GM23338 (cell line): ENCODE results near the gene ABHD15. TPM values are rescaled to one million over a fixed set of nuclear protein-coding genes. Genes with fewer than 3 reads are reported as not detected.

Experiments
- ATAC-seq: fragments of 200-7000 bp; cut with Tn5 transposase; 3 replicates; pipeline ENCODE4 v1.9.1; 2020
- DNase-seq: peaks from one replicate; pipeline ENCODE4 v3.0.0-alpha.2; 2015; ENCODE audit warnings: low spot score
- H2AFZ ChIP-seq: fragments of 200-600 bp; sonication (generic); 2 replicates; pipeline ENCODE4 v1.8.0; 2016; ENCODE audit warnings: antibody characterized with exemption, mild to moderate bottlenecking, moderate library complexity
- H3F3A ChIP-seq: fragments of 200-600 bp; sonication (generic); replicated peaks from 2 replicates; pipeline ENCODE4 v1.8.0; 2017; ENCODE audit warnings: antibody characterized with exemption, mixed run types, low read depth
- H3K27ac ChIP-seq: fragments of 200-600 bp; sonication (generic); 2 replicates; pipeline ENCODE4 v1.6.1; 2016; ENCODE audit warnings: low read depth
- H3K27me3 ChIP-seq: fragments of 200-600 bp; sonication (generic); 2 replicates; pipeline ENCODE4 v1.8.0; 2016; ENCODE audit warnings: mild to moderate bottlenecking, mixed run types, moderate library complexity; ENCODE audit not compliant: insufficient read depth
- H3K36me3 ChIP-seq: fragments of 200-600 bp; sonication (generic); 2 replicates; pipeline ENCODE4 v1.8.0; 2016; ENCODE audit warnings: mild to moderate bottlenecking; ENCODE audit not compliant: insufficient read depth
- H3K4me1 ChIP-seq: fragments of 200-600 bp; sonication (generic); 2 replicates; pipeline ENCODE4 v1.8.0; 2016; ENCODE audit warnings: mild to moderate bottlenecking, moderate library complexity; ENCODE audit not compliant: insufficient read depth
- H3K4me2 ChIP-seq: fragments of 200-600 bp; sonication (generic); 2 replicates; pipeline ENCODE4 v1.7.1; 2017; ENCODE audit warnings: mixed run types
- H3K4me3 ChIP-seq: fragments of 200-600 bp; sonication (generic); 2 replicates; pipeline ENCODE4 v1.6.1; 2016; ENCODE audit warnings: mixed run types
- H3K79me2 ChIP-seq: fragments of 200-600 bp; sonication (generic); replicated peaks from 2 replicates; pipeline ENCODE4 v1.8.0; 2017; ENCODE audit warnings: mild to moderate bottlenecking; ENCODE audit not compliant: insufficient read depth
- H3K9me2 ChIP-seq: fragments of 200-600 bp; sonication (generic); 2 replicates; pipeline ENCODE4 v1.8.0; 2017; ENCODE audit not compliant: insufficient read depth
- H4K20me1 ChIP-seq: fragments of 200-600 bp; sonication (generic); replicated peaks from 2 replicates; pipeline ENCODE4 v1.8.0; 2017; ENCODE audit warnings: mild to moderate bottlenecking; ENCODE audit not compliant: insufficient read depth
- H3K27ac Mint-ChIP-seq: 2 replicates; pipeline ENCODE4 v1.8.0; 2020; ENCODE audit warnings: inconsistent platforms, mild to moderate bottlenecking, moderate library complexity, mixed read lengths
- H3K27me3 Mint-ChIP-seq: 3 replicates; pipeline ENCODE4 v1.8.0; 2022; ENCODE audit warnings: low read depth, mild to moderate bottlenecking, moderate library complexity, mixed read lengths, inconsistent platforms; ENCODE audit not compliant: insufficient read depth, poor library complexity
- H3K36me3 Mint-ChIP-seq: 3 replicates; pipeline ENCODE4 v1.8.0; 2021; ENCODE audit warnings: low read depth, mild to moderate bottlenecking, inconsistent platforms, moderate library complexity, mixed read lengths
- H3K4me1 Mint-ChIP-seq: 3 replicates; pipeline ENCODE4 v1.8.0; 2020; ENCODE audit warnings: mild to moderate bottlenecking, inconsistent platforms, mixed read lengths
- H3K4me3 Mint-ChIP-seq: 3 replicates; pipeline ENCODE4 v1.8.0; 2021; ENCODE audit warnings: moderate library complexity, mild to moderate bottlenecking, inconsistent platforms, mixed read lengths
- H3K9me3 Mint-ChIP-seq: 3 replicates; pipeline ENCODE4 v1.8.0; 2020; ENCODE audit warnings: moderate library complexity, mild to moderate bottlenecking, inconsistent platforms, mixed read lengths
- CREB1 ChIP-seq: fragments of 250-450 bp; sonication (Bioruptor Pico); IDR thresholded peaks from 2 replicates; pipeline ENCODE4 v1.5.0; 2020; ENCODE audit warnings: low read depth, mild to moderate bottlenecking, moderate library complexity
- CTCF ChIP-seq, 2 experiments: fragments of 200-600 bp in 1 of 2; sonication (generic) in 1 of 2; conservative IDR thresholded peaks; 2 replicates each; pipeline versions ENCODE4 v1.5.1 to v1.6.1; 2016 to 2017; ENCODE audit warnings: antibody characterized with exemption in 2 of 2, low read depth in 2 of 2, mild to moderate bottlenecking in 2 of 2, moderate library complexity in 1 of 2
- ETS1 ChIP-seq: IDR thresholded peaks from 2 replicates; pipeline ENCODE4 v1.6.1; 2016; ENCODE audit warnings: antibody characterized with exemption
- EZH2 ChIP-seq: fragments of 200-600 bp; sonication (generic); IDR thresholded peaks from one replicate; pipeline ENCODE4 v1.8.0; 2017; ENCODE audit warnings: antibody characterized with exemption, mild to moderate bottlenecking, low read depth; ENCODE audit not compliant: unreplicated experiment
- EZH2phosphoT487 ChIP-seq: fragments of 200-600 bp; sonication (generic); IDR thresholded peaks from one replicate; pipeline ENCODE4 v1.8.1; 2018; ENCODE audit warnings: antibody characterized with exemption; ENCODE audit not compliant: unreplicated experiment
- JUNB ChIP-seq: IDR thresholded peaks from one replicate; pipeline ENCODE4 v1.6.1; 2016; ENCODE audit warnings: antibody characterized with exemption; ENCODE audit not compliant: unreplicated experiment
- NANOG ChIP-seq: IDR thresholded peaks from 2 replicates; pipeline ENCODE4 v1.6.1; 2016; ENCODE audit warnings: antibody characterized with exemption, borderline replicate concordance
- POLR2AphosphoS5 ChIP-seq: IDR thresholded peaks from 2 replicates; pipeline ENCODE4 v1.6.1; 2016; ENCODE audit warnings: antibody characterized with exemption, low read depth
- REST ChIP-seq: IDR thresholded peaks from one replicate; pipeline ENCODE4 v1.6.1; 2018; ENCODE audit warnings: antibody characterized with exemption; ENCODE audit not compliant: unreplicated experiment
- STAT1 ChIP-seq: IDR thresholded peaks from one replicate; pipeline ENCODE4 v1.6.1; 2016; ENCODE audit warnings: antibody characterized with exemption; ENCODE audit not compliant: unreplicated experiment
- ZNF114 ChIP-seq: fragments of 250-450 bp; sonication (Bioruptor Pico); IDR thresholded peaks from 2 replicates; pipeline ENCODE4 v1.5.0; 2020; ENCODE audit warnings: mild to moderate bottlenecking, moderate library complexity
- ZNF331 ChIP-seq: fragments of 250-450 bp; sonication (Bioruptor Pico); IDR thresholded peaks from 2 replicates; pipeline ENCODE4 v1.5.0; 2020; ENCODE audit warnings: low read depth, mild to moderate bottlenecking, moderate library complexity
- ZNF462 ChIP-seq: fragments of 250-450 bp; sonication (Bioruptor Pico); IDR thresholded peaks from 2 replicates; pipeline ENCODE4 v1.5.0; 2020; ENCODE audit warnings: mild to moderate bottlenecking, moderate library complexity
- polyA plus RNA-seq: library from polyadenylated mRNA; unstranded; fragments of >200 nt; fragmentation: Nextera tagmentation; extraction: Ambion mirVana; gene quantifications from 2 replicates; pipeline ENCODE4 v1.2.1, GENCODE V29; 2016
- total RNA-seq: library from RNA; depleted of rRNA; stranded (reverse); fragments of >200 nt; shearing (Covaris generic); gene quantifications from 2 replicates; pipeline ENCODE4 v1.2.3, GENCODE V29; 2014

ABHD15 gene
- total and polyA plus RNA-seq, 2 experiments from 2014 or later: 0.27 to 2.5 TPM

- TF ChIP-seq ZNF331 (CRISPR knock-in tag): no peak
- TF ChIP-seq CTCF (conservative IDR thresholded peaks at IDR 0.05; ENCODE audit: low read depth in 2 of 2): no peak
- TF ChIP-seq ZNF114: no peak
- TF ChIP-seq REST: no peak
- no peak for TF ChIP-seq NANOG
- no peak for TF ChIP-seq POLR2AphosphoS5
- no peak for TF ChIP-seq JUNB
- TF ChIP-seq ZNF462 (CRISPR knock-in tag): no peak
- no peak for TF ChIP-seq CREB1 (CRISPR knock-in tag)
- no peak for TF ChIP-seq STAT1
- TF ChIP-seq EZH2: no peak
- TF ChIP-seq ETS1: no peak
- no peak for TF ChIP-seq EZH2phosphoT487
- Mint-ChIP-seq H3K4me1 (peaks cover 2% of the 10 kb centered on the region; the same call in 1 of the 3 replicates), H3K9me3 (no peaks in the 10 kb centered on the region), H3K4me3 (no peak overlapping the region), H3K27ac (no peak overlapping the region), H3K36me3 (no peaks in the 10 kb centered on the region; the same call in 2 of the 3 replicates), H3K27me3 (peaks cover 16% of the 10 kb centered on the region)
- no peak for DNase-seq
- Histone ChIP-seq H3K4me2 (no peak overlapping the region), H3F3A (no peaks in the 10 kb centered on the region), H3K4me3 (no peak overlapping the region), H3K27me3 (peaks cover 9% of the 10 kb centered on the region), H4K20me1 (no peaks in the 10 kb centered on the region), H3K4me1 (no peaks in the 10 kb centered on the region), H3K79me2 (no peaks in the 10 kb centered on the region), H2AFZ (no peak overlapping the region), H3K9me2 (no peaks in the 10 kb centered on the region), H3K27ac (no peak overlapping the region), H3K36me3 (no peaks in the 10 kb centered on the region)
- ATAC-seq: no peak
Measured at GRCh38 chr17:29559640-29560039, 7.2 kb downstream of the ABHD15 start.
